Type B pancreatic cell (in vitro differentiated cells): ENCODE measurements around the gene CD82. TPM values are rescaled to one million over a fixed set of nuclear protein-coding genes. Genes with fewer than 3 reads are reported as not detected.
A peak's percentile ranks its signal among the peaks of the same experiment; 100 is the strongest.

ENCODE experiments used
- DNase-seq: peaks from one replicate; pipeline ENCODE4 v3.0.0; 2021; ENCODE audit warnings: mixed read lengths; ENCODE audit not compliant: unreplicated experiment; ENCODE audit errors: extremely low spot score
- H3K27ac Mint-ChIP-seq: 2 replicates; pipeline ENCODE4 v1.8.0; 2021; ENCODE audit warnings: mild to moderate bottlenecking, mixed read lengths
- H3K27me3 Mint-ChIP-seq: 2 replicates; pipeline ENCODE4 v1.8.0; 2021; ENCODE audit warnings: mixed read lengths
- H3K36me3 Mint-ChIP-seq: 2 replicates; pipeline ENCODE4 v1.8.0; 2021; ENCODE audit warnings: mixed read lengths
- H3K4me1 Mint-ChIP-seq: one replicate; pipeline ENCODE4 v1.8.0; 2021; ENCODE audit warnings: mixed read lengths; ENCODE audit not compliant: unreplicated experiment
- H3K4me3 Mint-ChIP-seq: 2 replicates; pipeline ENCODE4 v1.8.0; 2021; ENCODE audit warnings: mild to moderate bottlenecking, mixed read lengths
- H3K9me3 Mint-ChIP-seq: 2 replicates; pipeline ENCODE4 v1.8.0; 2021; ENCODE audit warnings: mixed read lengths
- CTCF ChIP-seq: fragments of 200-600 bp; sonication (generic); conservative IDR thresholded peaks from 2 replicates; pipeline ENCODE4 v1.5.0; 2021; ENCODE audit warnings: antibody characterized with exemption, mild to moderate bottlenecking
- total RNA-seq: library from RNA; stranded (reverse); gene quantifications from 2 replicates; pipeline ENCODE4 v1.2.1, GENCODE V29; 2021; ENCODE audit warnings: low replicate concordance

The CD82 gene
- total RNA-seq, 1 donor from 2014 or later = 82.1 TPM

- Mint-ChIP-seq H3K4me1 (peaks cover 17% of the 10 kb centered on the region), H3K4me3 (no peak overlapping the region), H3K9me3 (no peaks in the 10 kb centered on the region), H3K27me3 (peaks cover 18% of the 10 kb centered on the region), H3K36me3 (no peaks in the 10 kb centered on the region), H3K27ac (no peak overlapping the region)
- no peak for DNase-seq
- TF ChIP-seq CTCF = no peak
Observed at GRCh38 chr11:44535191-44535980, 30.1 kb upstream of the CD82 start.

GRCh38 chr11:44536788-44537516 lies 28.5 kb upstream of the CD82 start:
- Mint-ChIP-seq H3K27me3 (peaks cover 14% of the 10 kb centered on the region), H3K9me3 (no peaks in the 10 kb centered on the region), H3K4me3 (no peak overlapping the region), H3K4me1 (peaks cover 17% of the 10 kb centered on the region), H3K36me3 (no peaks in the 10 kb centered on the region), H3K27ac (no peak overlapping the region)
- DNase-seq = no peak
- no peak for TF ChIP-seq CTCF

- no peaks in the 10 kb centered on the region for H3K36me3 Mint-ChIP-seq
- no peak for TF ChIP-seq CTCF
- H3K4me1 Mint-ChIP-seq = peaks cover 17% of the 10 kb centered on the region
- H3K9me3 Mint-ChIP-seq = no peaks in the 10 kb centered on the region
- H3K27me3 Mint-ChIP-seq = peaks cover 14% of the 10 kb centered on the region
- no peak for DNase-seq
- no peak overlapping the region for H3K27ac Mint-ChIP-seq
- no peak overlapping the region for H3K4me3 Mint-ChIP-seq
Observed at GRCh38 chr11:44537679-44538078, 27.8 kb upstream of the CD82 start.

GRCh38 chr11:44538375-44539054 lies 26.9 kb upstream of the CD82 start:
- H3K9me3 Mint-ChIP-seq = no peaks in the 10 kb centered on the region
- H3K4me3 Mint-ChIP-seq = no peak overlapping the region
- no peak overlapping the region for H3K27ac Mint-ChIP-seq
- peaks cover 17% of the 10 kb centered on the region for H3K4me1 Mint-ChIP-seq
- peak; percentile 99 for TF ChIP-seq CTCF
- DNase-seq = peak; percentile 86
- no peaks in the 10 kb centered on the region for H3K36me3 Mint-ChIP-seq
- peaks cover 14% of the 10 kb centered on the region for H3K27me3 Mint-ChIP-seq

- H3K27me3 Mint-ChIP-seq = peaks cover 8% of the 10 kb centered on the region
- no peak for DNase-seq
- H3K27ac Mint-ChIP-seq = no peak overlapping the region
- H3K36me3 Mint-ChIP-seq = no peaks in the 10 kb centered on the region
- H3K4me3 Mint-ChIP-seq = no peak overlapping the region
- peaks cover 13% of the 10 kb centered on the region for H3K4me1 Mint-ChIP-seq
- H3K9me3 Mint-ChIP-seq = no peaks in the 10 kb centered on the region
- no peak for TF ChIP-seq CTCF
Observed at GRCh38 chr11:44539971-44540370, 25.5 kb upstream of the CD82 start.
